K562 (cell line): ENCODE measurements around the gene NEDD9.

ENCODE experiments used
- ETS2 ChIP-seq: IDR thresholded peaks from 2 replicates; pipeline ENCODE4 v1.6.1; 2016; ENCODE audit warnings: borderline replicate concordance, missing genetic modification characterization, mild to moderate bottlenecking, moderate library complexity, missing compliant biosample characterization; ENCODE audit not compliant: poor library complexity, severe bottlenecking
- EZH2 ChIP-seq: IDR thresholded peaks from 2 replicates; pipeline ENCODE4 v1.6.1; 2012; ENCODE audit warnings: low read depth, mild to moderate bottlenecking, inconsistent platforms, low read length, borderline replicate concordance
- MXI1 ChIP-seq: IDR thresholded peaks from 2 replicates; pipeline ENCODE4 v1.6.1; 2011; ENCODE audit warnings: low read depth, mild to moderate bottlenecking, improper control_type of control experiment, low read length
- POLR2A ChIP-seq: fragments of 450-650 bp; conservative IDR thresholded peaks from 2 replicates; pipeline ENCODE4 v1.6.1; 2016
- RAD21 ChIP-seq, 2 experiments: fragments of 250-450 bp in 1 of 2; fragments of 450-650 bp in 1 of 2; sonication (Bioruptor Pico) in 1 of 2; formaldehyde crosslinking in 1 of 2; IDR thresholded peaks in 1 of 2; conservative IDR thresholded peaks in 1 of 2; 2 replicates each; pipeline versions ENCODE4 v1.4.0 to v1.8.0; 2020 to 2022; ENCODE audit warnings: mild to moderate bottlenecking in 2 of 2, moderate library complexity in 1 of 2
- SRF ChIP-seq, 2 experiments: fragments of 250-450, 450-650 bp in 1 of 2; sonication (Bioruptor Pico) in 1 of 2; sonication (generic) in 1 of 2; formaldehyde crosslinking; IDR thresholded peaks; 2 replicates each; pipeline versions ENCODE4 v1.5.0 to v1.5.1; 2020 to 2022; ENCODE audit warnings: mild to moderate bottlenecking in 1 of 2, missing genetic modification reagents in 1 of 2
- TBL1XR1 ChIP-seq, 2 experiments: IDR thresholded peaks; 2 replicates each; pipeline ENCODE4 v1.6.1; 2012; ENCODE audit warnings: improper control_type of control experiment in 2 of 2, low read length in 2 of 2, mild to moderate bottlenecking in 1 of 2
- TF ChIP-seq, protein P1 (sequence below), 3 experiments: IDR thresholded peaks in 2 of 3; conservative IDR thresholded peaks in 1 of 3; 2 replicates each; pipeline ENCODE4 v1.5.1; 2011 to 2012; ENCODE audit warnings: low read length in 3 of 3, mild to moderate bottlenecking in 3 of 3, control low read depth in 2 of 3, improper control_type of control experiment in 1 of 3, inconsistent platforms in 1 of 3, low read depth in 1 of 3, mixed read lengths in 1 of 3, moderate library complexity in 1 of 3; ENCODE audit not compliant: insufficient read depth in 2 of 3
- TF ChIP-seq, protein P2 (sequence below): fragments of 450-650 bp; formaldehyde crosslinking; IDR thresholded peaks from 2 replicates; pipeline ENCODE4 v1.4.0; 2022; ENCODE audit warnings: missing genetic modification characterization
- TF ChIP-seq, protein P3 (sequence below): sonication (generic); formaldehyde crosslinking; IDR thresholded peaks from 2 replicates; pipeline ENCODE4 v1.5.0; 2020; ENCODE audit warnings: missing genetic modification reagents
- TF ChIP-seq, protein P4 (sequence below): sonication (generic); formaldehyde crosslinking; IDR thresholded peaks from 2 replicates; pipeline ENCODE4 v1.8.1; 2022; ENCODE audit warnings: missing genetic modification reagents
- TF ChIP-seq, protein P5 (sequence below): IDR thresholded peaks from 3 replicates; pipeline ENCODE4 v1.6.1; 2011; ENCODE audit warnings: borderline replicate concordance, mild to moderate bottlenecking; ENCODE audit not compliant: insufficient read length, insufficient read depth

DNA sequence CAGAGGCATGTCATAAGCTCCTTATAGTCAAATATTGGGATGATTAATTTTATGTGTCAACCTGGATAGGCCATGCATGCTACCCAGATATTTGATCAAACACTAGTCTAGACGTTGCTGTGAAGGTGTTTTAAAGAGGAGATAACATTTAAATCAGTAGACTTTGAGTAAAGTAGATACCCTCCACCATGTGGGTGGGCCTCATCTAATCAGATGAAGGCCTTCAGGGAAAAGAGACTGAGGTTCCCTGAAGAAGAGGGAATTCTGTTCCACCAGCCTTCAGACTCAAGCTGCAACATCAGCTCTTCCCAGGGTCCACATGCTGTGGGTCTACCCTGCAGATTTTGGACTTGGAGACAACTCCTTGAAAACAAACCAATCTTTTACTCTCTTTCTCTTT is 11.4 kb upstream of the NEDD9 start:
- TF ChIP-seq, protein P1, sequence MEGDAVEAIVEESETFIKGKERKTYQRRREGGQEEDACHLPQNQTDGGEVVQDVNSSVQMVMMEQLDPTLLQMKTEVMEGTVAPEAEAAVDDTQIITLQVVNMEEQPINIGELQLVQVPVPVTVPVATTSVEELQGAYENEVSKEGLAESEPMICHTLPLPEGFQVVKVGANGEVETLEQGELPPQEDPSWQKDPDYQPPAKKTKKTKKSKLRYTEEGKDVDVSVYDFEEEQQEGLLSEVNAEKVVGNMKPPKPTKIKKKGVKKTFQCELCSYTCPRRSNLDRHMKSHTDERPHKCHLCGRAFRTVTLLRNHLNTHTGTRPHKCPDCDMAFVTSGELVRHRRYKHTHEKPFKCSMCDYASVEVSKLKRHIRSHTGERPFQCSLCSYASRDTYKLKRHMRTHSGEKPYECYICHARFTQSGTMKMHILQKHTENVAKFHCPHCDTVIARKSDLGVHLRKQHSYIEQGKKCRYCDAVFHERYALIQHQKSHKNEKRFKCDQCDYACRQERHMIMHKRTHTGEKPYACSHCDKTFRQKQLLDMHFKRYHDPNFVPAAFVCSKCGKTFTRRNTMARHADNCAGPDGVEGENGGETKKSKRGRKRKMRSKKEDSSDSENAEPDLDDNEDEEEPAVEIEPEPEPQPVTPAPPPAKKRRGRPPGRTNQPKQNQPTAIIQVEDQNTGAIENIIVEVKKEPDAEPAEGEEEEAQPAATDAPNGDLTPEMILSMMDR (IDR thresholded peaks at IDR 0.05 in 2 of 3, conservative IDR thresholded peaks at IDR 0.05 in 1 of 3; ENCODE audit: insufficient read depth in 2 of 3, low read depth in 1 of 3, low read length in 3 of 3), result no peak
- TF ChIP-seq RAD21 (CRISPR knock-in tag; conservative IDR thresholded peaks at IDR 0.05 in 1 of 2, IDR thresholded peaks at IDR 0.05 in 1 of 2) (no peak), MXI1 (no peak), POLR2A (no peak), EZH2 (no peak), SRF (CRISPR knock-in tag; IDR thresholded peaks at IDR 0.05) (no peak), ETS2 (tag) (no peak), TBL1XR1 (IDR thresholded peaks at IDR 0.05; ENCODE audit: low read length in 2 of 2) (no peak)
- TF ChIP-seq, protein P2, sequence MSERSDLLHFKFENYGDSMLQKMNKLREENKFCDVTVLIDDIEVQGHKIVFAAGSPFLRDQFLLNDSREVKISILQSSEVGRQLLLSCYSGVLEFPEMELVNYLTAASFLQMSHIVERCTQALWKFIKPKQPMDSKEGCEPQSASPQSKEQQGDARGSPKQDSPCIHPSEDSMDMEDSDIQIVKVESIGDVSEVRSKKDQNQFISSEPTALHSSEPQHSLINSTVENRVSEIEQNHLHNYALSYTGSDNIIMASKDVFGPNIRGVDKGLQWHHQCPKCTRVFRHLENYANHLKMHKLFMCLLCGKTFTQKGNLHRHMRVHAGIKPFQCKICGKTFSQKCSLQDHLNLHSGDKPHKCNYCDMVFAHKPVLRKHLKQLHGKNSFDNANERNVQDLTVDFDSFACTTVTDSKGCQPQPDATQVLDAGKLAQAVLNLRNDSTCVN (CRISPR knock-in tag), result no peak
- TF ChIP-seq, protein P3, sequence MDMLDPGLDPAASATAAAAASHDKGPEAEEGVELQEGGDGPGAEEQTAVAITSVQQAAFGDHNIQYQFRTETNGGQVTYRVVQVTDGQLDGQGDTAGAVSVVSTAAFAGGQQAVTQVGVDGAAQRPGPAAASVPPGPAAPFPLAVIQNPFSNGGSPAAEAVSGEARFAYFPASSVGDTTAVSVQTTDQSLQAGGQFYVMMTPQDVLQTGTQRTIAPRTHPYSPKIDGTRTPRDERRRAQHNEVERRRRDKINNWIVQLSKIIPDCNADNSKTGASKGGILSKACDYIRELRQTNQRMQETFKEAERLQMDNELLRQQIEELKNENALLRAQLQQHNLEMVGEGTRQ (CRISPR knock-in tag), result no peak
- TF ChIP-seq, protein P4, sequence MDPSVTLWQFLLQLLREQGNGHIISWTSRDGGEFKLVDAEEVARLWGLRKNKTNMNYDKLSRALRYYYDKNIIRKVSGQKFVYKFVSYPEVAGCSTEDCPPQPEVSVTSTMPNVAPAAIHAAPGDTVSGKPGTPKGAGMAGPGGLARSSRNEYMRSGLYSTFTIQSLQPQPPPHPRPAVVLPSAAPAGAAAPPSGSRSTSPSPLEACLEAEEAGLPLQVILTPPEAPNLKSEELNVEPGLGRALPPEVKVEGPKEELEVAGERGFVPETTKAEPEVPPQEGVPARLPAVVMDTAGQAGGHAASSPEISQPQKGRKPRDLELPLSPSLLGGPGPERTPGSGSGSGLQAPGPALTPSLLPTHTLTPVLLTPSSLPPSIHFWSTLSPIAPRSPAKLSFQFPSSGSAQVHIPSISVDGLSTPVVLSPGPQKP, result no peak
- TF ChIP-seq, protein P5, sequence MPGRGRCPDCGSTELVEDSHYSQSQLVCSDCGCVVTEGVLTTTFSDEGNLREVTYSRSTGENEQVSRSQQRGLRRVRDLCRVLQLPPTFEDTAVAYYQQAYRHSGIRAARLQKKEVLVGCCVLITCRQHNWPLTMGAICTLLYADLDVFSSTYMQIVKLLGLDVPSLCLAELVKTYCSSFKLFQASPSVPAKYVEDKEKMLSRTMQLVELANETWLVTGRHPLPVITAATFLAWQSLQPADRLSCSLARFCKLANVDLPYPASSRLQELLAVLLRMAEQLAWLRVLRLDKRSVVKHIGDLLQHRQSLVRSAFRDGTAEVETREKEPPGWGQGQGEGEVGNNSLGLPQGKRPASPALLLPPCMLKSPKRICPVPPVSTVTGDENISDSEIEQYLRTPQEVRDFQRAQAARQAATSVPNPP, result no peak
